Skeletal muscle tissue (tissue), 4 donors: ENCODE measurements around the gene C3orf38. TPM values are rescaled to one million over a fixed set of nuclear protein-coding genes. Genes with fewer than 3 reads are reported as not detected.
A peak's percentile ranks its signal among the peaks of the same experiment; 100 is the strongest.
"Not testable (repeated sequence)": the region's sequence is repeated elsewhere in the genome, so short reads cannot be mapped to it uniquely, and the experiment has no call there.

Experiments used
- H3K27ac ChIP-seq: one replicate; pipeline ENCODE4 v1.7.0; 2013; ENCODE audit warnings: mild to moderate bottlenecking, low read depth, low read length, inconsistent platforms
- H3K27me3 ChIP-seq, 3 donors: one replicate each; pipeline ENCODE4 v1.7.0; 2013; ENCODE audit warnings: low read length in 3 of 3; ENCODE audit not compliant: control insufficient read depth in 3 of 3, insufficient read depth in 3 of 3
- H3K36me3 ChIP-seq, 3 donors: one replicate each; pipeline ENCODE4 v1.7.0; 2013; ENCODE audit warnings: low read length in 3 of 3; ENCODE audit not compliant: control insufficient read depth in 3 of 3, insufficient read depth in 3 of 3
- H3K4me1 ChIP-seq, 3 donors: one replicate each; pipeline ENCODE4 v1.7.0; 2013; ENCODE audit warnings: low read length in 3 of 3, mild to moderate bottlenecking in 3 of 3; ENCODE audit not compliant: control insufficient read depth in 3 of 3, insufficient read depth in 3 of 3
- H3K4me3 ChIP-seq, 3 donors: one replicate each; pipeline ENCODE4 v1.7.0; 2013; ENCODE audit warnings: low read length in 3 of 3
- H3K9ac ChIP-seq, 3 donors: one replicate each; pipeline ENCODE4 v1.7.0; 2013; ENCODE audit warnings: low read length in 3 of 3, mild to moderate bottlenecking in 3 of 3, moderate library complexity in 2 of 3, low read depth in 1 of 3
- H3K9me3 ChIP-seq, 3 donors: one replicate each; pipeline ENCODE4 v1.7.0; 2013; ENCODE audit warnings: low read length in 3 of 3; ENCODE audit not compliant: control insufficient read depth in 3 of 3
- total RNA-seq: library from RNA; depleted of rRNA; stranded (reverse); fragments of >200 nt; gene quantifications from one replicate; pipeline ENCODE4 v1.2.3, GENCODE V29; 2014
- donor health status: Osteomylitis.

Gene C3orf38
- total RNA-seq = 24.0 TPM

DNA sequence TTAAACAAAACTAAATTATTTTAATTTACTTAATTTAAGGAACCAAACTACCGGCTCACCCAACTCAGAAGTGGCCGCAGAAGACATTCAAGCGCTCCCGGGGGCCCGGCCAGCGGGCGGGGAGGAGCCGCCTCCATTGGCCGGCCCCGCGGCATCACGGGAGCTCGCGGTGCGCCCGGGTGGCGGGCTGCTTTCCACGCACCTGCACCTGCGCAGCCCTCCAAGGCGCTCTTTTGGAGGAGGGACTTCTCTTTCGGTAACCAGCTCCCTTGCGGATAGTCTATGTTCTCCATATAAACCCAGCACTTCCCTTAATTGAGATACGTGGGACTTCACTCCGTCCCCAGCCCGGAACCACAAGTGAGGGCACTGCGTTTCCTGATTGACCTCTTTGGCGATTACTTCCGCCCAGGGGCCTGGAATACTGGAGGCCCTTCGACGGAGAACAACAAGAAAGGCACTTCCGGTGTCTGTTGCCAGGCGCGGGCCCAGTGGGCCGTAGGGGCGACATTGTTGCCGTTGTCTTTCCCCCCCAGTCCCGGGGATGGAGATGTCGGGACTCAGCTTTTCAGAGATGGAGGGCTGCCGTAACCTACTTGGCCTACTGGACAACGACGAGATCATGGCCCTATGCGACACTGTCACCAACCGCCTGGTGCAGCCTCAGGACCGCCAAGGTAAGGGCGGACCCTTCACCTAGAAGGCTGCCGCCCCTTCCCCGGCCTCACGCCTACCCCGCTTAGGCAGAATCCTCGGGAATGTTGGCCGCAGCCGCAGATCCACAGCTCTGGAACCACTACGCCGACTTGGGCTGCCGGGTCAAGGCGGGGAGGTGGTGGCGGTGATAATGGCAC, at the start of gene C3orf38:
Gene C3orf38, plus strand, starts transcription at position 451 of the 854 bp plus-strand sequence. Its CDS starts 94 bp downstream, at position 545.
- H3K27ac ChIP-seq = peak within 1 kb of the TSS; percentile 92
- H3K9me3 ChIP-seq = no peaks in the 10 kb centered on the region
- peak within 1 kb of the TSS; percentile 98 to 99 (median 99) for H3K9ac ChIP-seq
- H3K4me1 ChIP-seq = peaks cover 7 to 12% (median 8%) of the 10 kb centered on the region in 3 donors
- peaks cover 4 to 7% (median 7%) of the 10 kb centered on the region in 3 donors for H3K36me3 ChIP-seq
- peak within 1 kb of the TSS; percentile 96 to 100 (median 99) for H3K4me3 ChIP-seq
- H3K27me3 ChIP-seq = no peaks in the 10 kb centered on the region

- Histone ChIP-seq H3K4me1 (no peaks in the 10 kb centered on the region), H3K9ac (no peak overlapping the region), H3K36me3 (peaks cover 0 to 2% (median 0%) of the 10 kb centered on the region in 3 donors), H3K27me3 (no peaks in the 10 kb centered on the region), H3K4me3 (no peak overlapping the region), H3K27ac (no peak overlapping the region), H3K9me3 (no peaks in the 10 kb centered on the region)
Measured at GRCh38 chr3:88101142-88101541, 48.6 kb upstream of the C3orf38 start.

- H3K27me3 ChIP-seq = no peaks in the 10 kb centered on the region
- peaks cover 0 to 2% (median 0%) of the 10 kb centered on the region in 3 donors for H3K36me3 ChIP-seq
- no peak overlapping the region for H3K9ac ChIP-seq
- H3K4me1 ChIP-seq = no peaks in the 10 kb centered on the region
- no peaks in the 10 kb centered on the region for H3K9me3 ChIP-seq
- H3K4me3 ChIP-seq = no peak overlapping the region
- H3K27ac ChIP-seq = no peak overlapping the region
Measured at GRCh38 chr3:88105325-88105724, 44.4 kb upstream of the C3orf38 start.

DNA sequence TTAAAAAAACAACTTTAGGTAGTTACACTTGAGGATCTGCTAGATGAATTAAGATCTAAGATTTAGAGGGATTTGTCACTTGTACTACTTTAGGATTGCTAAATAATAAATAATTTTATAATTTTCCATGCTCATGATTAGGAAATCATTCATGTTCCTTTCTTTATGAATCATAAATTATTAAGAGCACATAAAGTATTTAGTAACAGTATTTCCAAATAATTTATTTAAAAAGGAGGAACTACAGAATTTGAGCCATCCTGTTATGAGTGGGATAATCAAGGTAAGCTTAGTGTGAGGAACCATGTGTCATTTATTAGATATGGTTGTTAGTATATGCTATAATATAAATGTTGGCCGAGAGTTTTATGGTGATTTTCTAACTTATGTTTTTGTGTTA, 37.5 kb upstream of the C3orf38 start:
- Histone ChIP-seq H3K36me3 (peaks cover 0 to 9% (median 4%) of the 10 kb centered on the region in 3 donors), H3K27ac (no peak overlapping the region), H3K4me1 (no peaks in the 10 kb centered on the region), H3K9ac (peak overlapping the region in 1 of 3 donors; percentile 7), H3K4me3 (no peak overlapping the region), H3K9me3 (no peaks in the 10 kb centered on the region), H3K27me3 (no peaks in the 10 kb centered on the region)

- Histone ChIP-seq H3K9me3 (no peaks in the 10 kb centered on the region), H3K27ac (no peak overlapping the region), H3K4me3 (no peak overlapping the region), H3K9ac (no peak overlapping the region), H3K27me3 (no peaks in the 10 kb centered on the region), H3K36me3 (peaks cover 0 to 9% (median 4%) of the 10 kb centered on the region in 3 donors), H3K4me1 (no peaks in the 10 kb centered on the region)
Measured at GRCh38 chr3:88113311-88114162, 36.2 kb upstream of the C3orf38 start.

- Histone ChIP-seq H3K27ac (no peak overlapping the region), H3K4me3 (no peak overlapping the region), H3K9me3 (no peaks in the 10 kb centered on the region), H3K9ac (no peak overlapping the region), H3K4me1 (no peaks in the 10 kb centered on the region), H3K36me3 (peaks cover 0 to 9% (median 4%) of the 10 kb centered on the region in 3 donors), H3K27me3 (no peaks in the 10 kb centered on the region)
Measured at GRCh38 chr3:88114878-88115549, 34.7 kb upstream of the C3orf38 start.

GRCh38 chr3:88117683-88118082, 32.1 kb upstream of the C3orf38 start:
- H3K9ac ChIP-seq = no peak overlapping the region
- H3K4me3 ChIP-seq = no peak overlapping the region
- H3K27me3 ChIP-seq = no peaks in the 10 kb centered on the region
- H3K27ac ChIP-seq = no peak overlapping the region
- peaks cover 0 to 9% (median 4%) of the 10 kb centered on the region in 3 donors for H3K36me3 ChIP-seq
- H3K4me1 ChIP-seq = no peaks in the 10 kb centered on the region
- H3K9me3 ChIP-seq = no peaks in the 10 kb centered on the region

DNA sequence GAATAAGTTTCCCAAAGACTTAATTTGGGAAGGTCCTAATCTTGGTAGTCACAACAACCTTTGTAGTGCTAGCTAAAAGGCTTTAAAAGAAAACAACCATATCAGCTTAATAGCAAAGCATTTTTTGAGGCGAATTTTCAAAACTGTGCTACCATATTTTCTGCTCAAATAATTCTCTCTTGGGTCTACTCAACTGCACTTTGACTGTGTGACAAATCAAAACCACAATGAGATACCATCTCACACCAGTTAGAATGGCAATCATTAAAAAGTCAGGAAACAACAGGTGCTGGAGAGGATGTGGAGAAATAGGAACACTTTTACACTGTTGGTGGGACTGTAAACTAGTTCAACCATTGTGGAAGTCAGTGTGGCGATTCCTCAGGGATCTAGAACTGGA, 31.2 kb upstream of the C3orf38 start:
- H3K27me3 ChIP-seq, H3K4me1 ChIP-seq, H3K27ac ChIP-seq, H3K9ac ChIP-seq, H3K36me3 ChIP-seq, H3K9me3 ChIP-seq, H3K4me3 ChIP-seq: not testable (repeated sequence)

- no peaks in the 10 kb centered on the region for H3K9me3 ChIP-seq
- no peaks in the 10 kb centered on the region for H3K27me3 ChIP-seq
- no peaks in the 10 kb centered on the region for H3K36me3 ChIP-seq
- no peak overlapping the region for H3K4me3 ChIP-seq
- no peak overlapping the region for H3K27ac ChIP-seq
- no peak overlapping the region for H3K9ac ChIP-seq
- H3K4me1 ChIP-seq = no peaks in the 10 kb centered on the region
Measured at GRCh38 chr3:88123526-88123925, 26.2 kb upstream of the C3orf38 start.
